GM12874 (cell line): ENCODE measurements around the gene SAMD10.

Experiments used
- CTCF ChIP-seq: IDR thresholded peaks from 2 replicates; pipeline ENCODE4 v1.5.1; 2011; ENCODE audit warnings: low read depth, mild to moderate bottlenecking, control low read depth, low read length, moderate library complexity; ENCODE audit not compliant: insufficient read depth

SAMD10 gene

GRCh38 chr20:63980317-63980805, 919 bp upstream of the SAMD10 start:
- no peak for TF ChIP-seq CTCF

GRCh38 chr20:63979229-63979556, 249 bp downstream of the SAMD10 start:
- TF ChIP-seq CTCF: no peak

GRCh38 chr20:63978319-63979228, 868 bp downstream of the SAMD10 start:
- no peak for TF ChIP-seq CTCF

GRCh38 chr20:63977739-63978276, 1.6 kb downstream of the SAMD10 start:
- TF ChIP-seq CTCF: no peak

GRCh38 chr20:63976980-63977738, 2.3 kb downstream of the SAMD10 start:
- no peak for TF ChIP-seq CTCF

- TF ChIP-seq CTCF: no peak
These were observed 4.8 kb downstream of the SAMD10 start for GRCh38 chr20:63974402-63975200.
